H1 (cell line): ENCODE results near the gene RING1. TPM values are rescaled to one million over a fixed set of nuclear protein-coding genes. Genes with fewer than 3 reads are reported as not detected.

Experiments used
- BACH1 ChIP-seq: IDR thresholded peaks from 2 replicates; pipeline ENCODE4 v1.6.1; 2012; ENCODE audit warnings: low read length, improper control_type of control experiment
- CHD2 ChIP-seq: IDR thresholded peaks from 2 replicates; pipeline ENCODE4 v1.6.1; 2012; ENCODE audit warnings: low read length, improper control_type of control experiment
- GTF2F1 ChIP-seq: IDR thresholded peaks from 2 replicates; pipeline ENCODE4 v1.6.1; 2012; ENCODE audit warnings: low read depth, low read length, improper control_type of control experiment, borderline replicate concordance
- HDAC2 ChIP-seq, 2 experiments: fragments of 300-600 bp in 1 of 2; sonication (generic) in 1 of 2; IDR thresholded peaks; 2 replicates each; pipeline ENCODE4 v1.6.1; 2011 to 2012; ENCODE audit warnings: low read depth in 2 of 2, low read length in 2 of 2, mild to moderate bottlenecking in 2 of 2, moderate library complexity in 2 of 2, borderline replicate concordance in 1 of 2, inconsistent platforms in 1 of 2
- RBBP5 ChIP-seq: IDR thresholded peaks from 2 replicates; pipeline ENCODE4 v1.7.1; 2012; ENCODE audit warnings: low read depth, mild to moderate bottlenecking, inconsistent platforms, low read length, moderate library complexity, borderline replicate concordance
- polyA plus RNA-seq, 7 experiments: library from polyadenylated mRNA; depleted of rRNA in 3 of 7; stranded (reverse) in 5 of 7; unstranded in 2 of 7; fragments of >200 nt in 5 of 7; fragments of 200-250 nt in 2 of 7; gene quantifications; 1 replicate in 5 of 7; 2 replicates in 1 of 7; 4 replicates in 1 of 7; pipeline versions ENCODE4 v1.2.1 to v1.2.3, GENCODE V29; 2011 to 2013; ENCODE audit warnings: missing spikeins in 2 of 7, mixed read lengths in 2 of 7
- total RNA-seq: library from RNA; stranded (reverse); fragmentation: NEBNext Ultra II Directional; extraction: Animal tissue kit (Norgen Biotek cat#: 25700); gene quantifications from 2 replicates; pipeline ENCODE4 v1.2.1, GENCODE V29; 2021

The RING1 gene
- total and polyA plus RNA-seq, 2 of the 8 experiments (the other 6 are each of a cell fraction or from before 2014, with no cell fraction given), result 16.4 to 26.0 TPM

- TF ChIP-seq HDAC2 (IDR thresholded peaks at IDR 0.05; ENCODE audit: borderline replicate concordance in 1 of 2, low read depth in 2 of 2, low read length in 2 of 2) (no peak), BACH1 (no peak), GTF2F1 (no peak), CHD2 (no peak), RBBP5 (no peak)
Observed at GRCh38 chr6:33198159-33198852, 10.0 kb upstream of the RING1 start (continued).
